ACHN (cell line): ENCODE data around the gene CYTIP.

Experiments used
- DNase-seq: peaks from one replicate; pipeline ENCODE4 v3.0.0-alpha.2; 2015
- in situ Hi-C: cut with HindIII; loops from 2 replicates; pipeline ENCODE4 v1.10.0; 2017; ENCODE audit warnings: low sequenced_read_pairs, low pct_ligation_motif_present, low pct_unique_long_range_greater_than_20kb

CYTIP gene

DNA sequence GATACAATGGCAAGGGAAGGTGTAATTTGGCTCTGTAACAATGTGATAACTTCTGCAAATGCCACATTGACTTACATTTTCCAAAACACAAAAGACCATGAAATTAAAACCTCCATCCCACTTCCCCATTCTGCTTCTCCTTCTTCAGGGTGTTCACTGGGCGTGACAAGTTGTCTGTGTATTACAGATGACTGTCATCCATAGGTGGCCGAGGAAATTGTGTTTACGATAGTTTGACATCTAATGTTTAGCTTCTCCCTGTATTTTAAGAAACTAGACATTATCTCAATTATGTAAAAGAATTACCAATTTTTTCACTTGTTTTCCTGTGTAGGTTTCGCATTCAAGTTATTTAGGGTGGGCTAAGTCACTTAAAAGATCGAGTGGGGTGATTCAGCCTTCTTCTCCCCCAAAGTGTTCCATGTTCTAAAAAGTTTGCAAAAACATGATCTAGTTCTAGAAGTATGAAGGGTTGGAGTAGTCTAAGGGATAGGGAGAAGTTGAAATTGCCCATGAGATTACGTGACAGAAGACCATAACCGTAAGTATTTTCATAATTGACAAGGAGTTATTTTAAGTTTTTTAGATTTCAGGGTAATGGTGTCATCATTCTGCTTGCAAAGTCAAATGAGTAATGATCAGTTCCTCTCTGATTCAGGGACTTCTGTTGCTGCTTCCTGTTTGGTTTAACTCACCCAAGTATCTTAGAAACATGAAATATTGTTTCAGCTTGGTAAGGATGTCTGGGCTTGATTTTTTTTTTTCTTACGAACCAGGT, 25.2 kb upstream of the CYTIP start:
- DNase-seq, result no peak
- in situ Hi-C loops, result no loop called here

DNA sequence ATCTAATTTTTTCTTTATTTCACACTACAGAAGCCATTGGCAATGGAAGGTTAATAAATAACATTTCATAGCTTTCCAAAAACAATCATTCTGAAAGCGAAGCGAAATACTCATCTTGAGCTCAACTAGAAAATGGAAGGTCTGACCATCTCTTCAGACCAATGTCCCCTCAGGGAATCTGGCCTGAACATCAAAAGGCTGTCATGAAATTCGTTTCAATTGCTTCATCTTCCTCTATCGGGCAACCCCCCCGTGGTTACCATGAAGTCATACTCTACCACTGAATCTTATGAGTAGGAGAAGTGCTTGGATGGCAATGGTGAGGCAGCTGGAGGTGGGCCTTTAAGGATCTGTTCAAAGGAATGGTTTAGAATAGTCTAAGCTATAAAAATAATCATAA, 22.9 kb upstream of the CYTIP start:
- no peak for DNase-seq
- in situ Hi-C loops, result no loop called here

GRCh38 chr2:157465554-157465953, 21.7 kb upstream of the CYTIP start:
- in situ Hi-C loops, result no loop called here
- no peak for DNase-seq

- in situ Hi-C loops, result no loop called here
- DNase-seq, result no peak
Measured at GRCh38 chr2:157463002-157463401, 19.1 kb upstream of the CYTIP start.

DNA sequence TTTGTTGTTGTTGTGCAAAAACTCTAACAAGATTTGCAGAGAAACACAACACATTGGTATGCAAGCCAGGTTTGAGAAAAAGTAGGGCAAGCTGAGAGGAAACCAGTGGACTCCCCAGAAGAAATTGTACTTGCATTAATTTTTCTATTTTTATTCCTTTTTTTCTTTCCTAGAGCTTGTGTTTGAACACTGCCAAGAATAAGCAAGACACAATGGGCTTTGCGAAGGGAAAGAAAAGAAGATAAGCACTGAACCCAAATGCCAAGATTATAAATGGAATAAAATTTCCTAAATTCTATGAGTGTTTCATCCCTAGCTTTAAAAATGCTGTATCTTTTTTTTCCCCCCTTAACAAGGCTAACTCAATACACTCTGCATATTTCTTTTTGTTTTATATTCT, 17.0 kb upstream of the CYTIP start:
- in situ Hi-C loops, result no loop called here
- no peak for DNase-seq

DNA sequence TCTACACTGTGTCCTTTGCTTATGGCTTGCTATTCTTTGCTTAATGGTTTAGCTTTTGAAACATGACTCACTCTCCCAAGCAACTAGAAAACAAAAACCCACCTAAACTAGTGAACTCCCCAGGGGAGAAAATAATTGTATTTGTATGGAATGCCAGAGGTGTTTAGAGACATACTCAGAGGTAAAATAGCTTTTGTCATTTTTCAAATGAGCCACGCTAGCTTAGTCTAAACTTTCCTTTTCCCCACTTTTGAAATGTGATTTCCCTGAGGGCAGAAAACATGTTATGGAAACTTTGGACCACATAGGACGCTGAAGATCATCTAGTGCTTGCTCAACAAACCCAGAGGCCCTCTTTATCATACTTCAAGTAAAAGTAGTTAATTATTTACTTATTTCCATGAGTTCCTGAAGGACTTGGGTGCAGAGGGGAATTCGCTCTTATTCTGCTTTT, 16.5 kb upstream of the CYTIP start:
- in situ Hi-C loops, result no loop called here
- peak; percentile 9 for DNase-seq

- in situ Hi-C loops, result no loop called here
- no peak for DNase-seq
Measured at GRCh38 chr2:157459486-157459885, 15.6 kb upstream of the CYTIP start.

GRCh38 chr2:157447741-157448140, 3.9 kb upstream of the CYTIP start:
- in situ Hi-C loops, result no loop called here
- no peak for DNase-seq

DNA sequence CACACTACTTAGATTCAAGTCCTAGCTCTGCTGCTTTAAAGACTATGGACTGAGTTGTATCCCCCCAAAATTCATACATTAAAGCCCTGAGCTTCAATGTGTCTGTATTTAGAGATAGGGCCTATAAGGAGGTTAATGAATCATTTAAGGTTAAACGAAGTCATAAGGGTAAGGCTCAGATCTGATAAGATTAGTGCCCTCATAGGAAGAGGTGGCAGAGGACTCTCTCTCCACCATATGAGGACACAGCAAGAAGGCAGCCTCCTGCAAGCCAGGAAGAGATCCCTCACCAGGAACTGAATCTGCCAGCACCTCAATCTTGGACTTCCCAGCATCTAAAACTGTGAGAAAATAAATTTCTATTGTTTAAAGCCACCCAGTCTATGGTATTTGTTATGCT, 3.1 kb upstream of the CYTIP start:
- no peak for DNase-seq
- in situ Hi-C loops, result no loop called here

DNA sequence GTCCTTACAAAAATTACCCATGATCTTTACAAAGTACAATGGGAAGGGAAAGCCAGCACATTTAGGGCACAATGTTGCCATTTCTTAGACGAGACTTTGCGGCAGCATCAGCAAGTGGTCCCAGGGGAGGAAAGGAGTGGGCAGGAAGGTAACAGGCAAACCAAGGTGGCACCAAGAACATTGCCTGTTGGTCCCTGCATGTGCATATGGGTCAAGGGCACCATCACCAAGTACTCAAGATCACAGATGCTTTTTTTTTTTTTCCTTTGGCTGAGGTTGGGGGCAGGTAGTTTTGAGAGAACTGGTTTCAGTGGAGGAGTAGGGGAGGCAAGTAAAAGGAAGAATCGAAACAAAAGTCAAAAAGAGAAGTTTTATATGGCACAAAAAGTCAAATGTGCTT, 752 bp upstream of the CYTIP start:
- no peak for DNase-seq
- in situ Hi-C loops, result no loop called here

DNA sequence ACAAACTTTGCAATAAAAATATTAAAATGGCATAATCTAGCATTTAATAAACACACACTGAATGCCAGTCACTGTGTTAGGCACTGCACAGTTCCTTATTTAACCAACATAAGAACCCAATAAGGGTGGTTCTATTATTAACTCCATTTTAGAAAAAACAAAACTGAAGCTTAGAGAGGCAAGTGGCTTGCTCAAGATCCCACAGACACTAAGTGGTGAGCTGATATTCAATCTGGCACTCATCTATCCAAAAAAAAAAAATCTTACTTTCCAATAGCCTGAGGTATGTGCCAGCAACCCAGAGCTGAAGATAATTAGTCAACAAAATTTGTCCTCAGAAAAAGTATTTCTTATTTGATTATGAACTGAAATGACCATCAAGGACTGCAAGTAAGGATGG, 799 bp downstream of the CYTIP start:
- no peak for DNase-seq
- in situ Hi-C loops, result no loop called here

- no peak for DNase-seq
- in situ Hi-C loops, result no loop called here
Measured at GRCh38 chr2:157442636-157443035, 1.3 kb downstream of the CYTIP start.

GRCh38 chr2:157442191-157442590, 1.7 kb downstream of the CYTIP start:
- in situ Hi-C loops, result no loop called here
- no peak for DNase-seq

- in situ Hi-C loops, result no loop called here
- DNase-seq, result no peak
Measured at GRCh38 chr2:157441072-157441454, 2.8 kb downstream of the CYTIP start.

DNA sequence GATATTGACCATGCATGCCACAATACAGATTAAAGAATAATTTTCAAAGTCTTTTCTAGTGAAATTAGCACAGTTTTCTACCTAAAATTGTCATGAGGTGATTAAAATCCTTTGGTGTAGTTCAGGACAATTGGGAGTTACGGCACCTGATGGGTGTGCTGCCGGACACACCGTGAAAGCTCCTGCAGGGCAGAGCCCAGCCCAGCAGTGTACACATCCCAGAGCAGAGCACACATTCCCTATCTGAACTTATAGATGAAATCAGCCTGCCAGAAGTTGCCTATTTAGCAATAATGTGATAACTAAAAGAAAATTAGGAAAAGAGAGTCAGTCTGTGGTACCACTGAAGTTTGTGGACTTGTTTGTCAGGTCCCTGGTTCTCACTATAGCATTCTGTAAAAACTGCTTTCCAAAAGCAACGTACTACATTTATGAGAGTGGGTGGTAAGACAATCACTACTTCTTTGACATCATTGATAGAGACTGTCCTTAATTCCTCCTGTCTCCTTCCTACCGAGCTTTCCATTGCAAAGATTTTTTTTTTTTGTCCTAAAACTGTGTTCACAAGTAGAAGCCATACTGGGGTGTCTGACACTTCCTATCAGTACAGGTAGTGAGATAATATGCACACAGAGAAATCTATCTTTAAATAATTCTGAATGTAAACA, 3.4 kb downstream of the CYTIP start:
- in situ Hi-C loops, result no loop called here
- DNase-seq, result no peak

- no peak for DNase-seq
- in situ Hi-C loops, result no loop called here
Measured at GRCh38 chr2:157439824-157440186, 4.1 kb downstream of the CYTIP start.

DNA sequence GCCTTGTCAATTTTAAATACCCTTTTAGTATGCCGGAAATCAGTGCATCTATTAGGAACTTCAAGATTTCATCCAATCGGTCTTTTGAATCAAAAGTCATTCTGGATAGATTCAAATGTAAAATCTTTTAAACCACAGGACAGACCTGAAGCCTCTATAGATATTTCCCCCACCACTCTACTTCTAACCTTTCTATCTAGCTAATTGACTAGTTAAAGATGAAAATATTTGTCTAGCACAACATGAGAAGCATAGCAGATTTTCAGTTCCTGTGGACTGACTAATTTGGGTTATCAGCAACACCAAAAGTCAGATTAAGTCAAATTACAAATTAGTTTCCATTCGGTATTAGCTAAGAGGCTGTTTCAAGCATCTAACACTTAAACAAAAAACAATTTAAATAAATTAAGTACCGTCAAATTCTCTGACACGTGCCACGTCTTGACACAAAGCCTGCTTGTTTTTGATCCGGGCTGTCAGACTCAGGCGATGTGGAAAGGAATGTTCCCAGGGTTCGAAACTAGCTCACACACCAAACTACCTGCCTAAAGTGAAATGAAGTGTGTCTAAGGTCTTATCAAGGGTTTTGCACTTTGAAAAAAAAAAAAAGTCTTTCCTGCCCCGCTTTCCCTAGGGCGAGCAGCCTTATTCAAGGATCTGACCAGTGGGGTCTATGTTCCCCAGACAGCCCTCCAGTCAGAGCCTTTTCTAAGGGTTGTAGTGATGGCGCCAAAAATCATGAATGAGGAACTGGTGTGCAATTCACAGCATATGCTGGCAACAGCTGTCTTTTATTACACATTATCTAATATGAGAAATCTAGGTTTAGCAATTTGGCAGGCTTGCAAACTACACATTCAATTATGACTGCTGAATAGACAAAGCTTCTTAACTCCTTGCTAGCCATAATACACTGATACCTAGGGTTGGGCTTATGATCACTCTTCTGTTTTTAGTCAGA, 4.7 kb downstream of the CYTIP start:
- in situ Hi-C loops, result no loop called here
- no peak for DNase-seq

- in situ Hi-C loops, result no loop called here
- DNase-seq, result no peak
Measured at GRCh38 chr2:157433394-157433793, 10.5 kb downstream of the CYTIP start.

DNA sequence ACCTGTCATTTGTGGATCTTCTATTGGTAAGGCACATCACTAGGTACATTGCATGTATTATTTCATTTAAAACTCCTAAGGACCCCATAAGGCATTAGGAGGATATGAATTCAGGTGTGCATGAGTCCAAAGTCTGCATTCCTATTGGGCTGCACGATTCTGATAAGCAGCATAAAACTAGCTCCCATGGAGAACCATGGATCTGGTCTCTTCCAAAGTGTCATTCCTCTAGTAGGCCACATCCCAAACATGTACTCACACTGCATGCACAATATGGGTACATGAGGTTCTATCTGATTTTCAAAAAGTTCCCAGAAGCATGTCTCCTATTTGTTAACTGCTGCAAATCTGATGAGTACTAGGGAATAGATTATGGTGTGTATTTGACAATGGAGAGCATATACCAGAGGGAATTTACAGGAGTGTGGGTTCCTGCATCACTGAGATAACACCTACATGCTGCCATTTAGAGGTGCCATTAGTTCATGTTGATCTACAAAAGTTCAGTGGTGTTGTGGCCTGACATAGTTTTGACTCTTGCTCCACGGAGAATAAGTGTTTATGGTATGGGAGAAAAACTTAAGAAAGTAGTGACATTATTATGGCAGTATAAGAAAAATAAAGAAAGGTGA, 11.3 kb downstream of the CYTIP start:
- in situ Hi-C loops, result no loop called here

More for the DNA sequence above, 11.3 kb downstream of the CYTIP start:
- no peak for DNase-seq
